Stimulated activated naive B cell treated with anti-CD40 and anti-IgM and Interleukin-4, amounts not matched to agents 10 μg/mL and 1 μg/mL and 100 μg/mL, for 72 hours (primary cell): ENCODE measurements around the gene ABCA12.
A peak's percentile ranks its signal among the peaks of the same experiment; 100 is the strongest.

ENCODE experiments used
- ATAC-seq, 2 donors: fragments of 150-1000 bp; cut with Tn5 transposase; replicated peaks; 2 replicates each; pipeline ENCODE4 v1.10.0; 2021; ENCODE audit warnings: moderate library complexity in 1 of 2
- DNase-seq: peaks from one replicate; pipeline ENCODE4 v3.0.0; 2021
- H3K27ac Mint-ChIP-seq: one replicate; pipeline ENCODE4 v1.8.0; 2022; ENCODE audit warnings: mild to moderate bottlenecking, mixed read lengths
- H3K27me3 Mint-ChIP-seq, 2 donors: one replicate each; pipeline ENCODE4 v1.8.0; 2022; ENCODE audit warnings: mixed read lengths in 2 of 2
- H3K36me3 Mint-ChIP-seq, 2 donors: one replicate each; pipeline ENCODE4 v1.8.0; 2022; ENCODE audit warnings: mixed read lengths in 2 of 2, mild to moderate bottlenecking in 1 of 2
- H3K4me1 Mint-ChIP-seq, 2 donors: one replicate each; pipeline ENCODE4 v1.8.0; 2022; ENCODE audit warnings: mixed read lengths in 2 of 2, mild to moderate bottlenecking in 1 of 2
- H3K4me3 Mint-ChIP-seq, 2 donors: one replicate each; pipeline ENCODE4 v1.8.0; 2022; ENCODE audit warnings: mild to moderate bottlenecking in 2 of 2, mixed read lengths in 2 of 2, moderate library complexity in 1 of 2
- H3K9me3 Mint-ChIP-seq, 2 donors: one replicate each; pipeline ENCODE4 v1.8.0; 2022; ENCODE audit warnings: mixed read lengths in 2 of 2, mild to moderate bottlenecking in 1 of 2

Gene ABCA12

DNA sequence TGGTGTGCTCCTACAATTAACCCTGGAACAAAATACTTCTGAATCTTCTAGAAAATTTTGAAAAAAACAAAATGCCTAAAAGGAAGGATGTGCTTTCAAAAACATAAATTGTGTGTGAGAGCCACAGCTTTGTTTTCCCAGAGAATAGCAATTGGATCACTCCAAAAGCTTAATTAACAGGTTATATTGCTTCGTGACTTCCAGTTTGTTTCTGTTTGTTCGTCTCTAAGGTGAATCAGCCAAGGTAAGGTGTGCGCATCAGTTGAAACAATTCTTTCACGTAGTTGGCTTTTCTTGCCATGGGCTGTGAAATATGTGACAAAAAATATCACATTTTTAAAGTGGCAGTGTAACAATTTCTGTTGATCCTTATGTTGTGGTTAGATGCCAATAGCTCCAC, 238.7 kb downstream of the ABCA12 start:
- no peaks in the 10 kb centered on the region for H3K36me3 Mint-ChIP-seq
- no peak overlapping the region for H3K27ac Mint-ChIP-seq
- H3K4me3 Mint-ChIP-seq = no peak overlapping the region
- no peaks in the 10 kb centered on the region for H3K27me3 Mint-ChIP-seq
- ATAC-seq (no peak), DNase-seq (no peak)
- no peaks in the 10 kb centered on the region for H3K4me1 Mint-ChIP-seq
- no peaks in the 10 kb centered on the region for H3K9me3 Mint-ChIP-seq

DNA sequence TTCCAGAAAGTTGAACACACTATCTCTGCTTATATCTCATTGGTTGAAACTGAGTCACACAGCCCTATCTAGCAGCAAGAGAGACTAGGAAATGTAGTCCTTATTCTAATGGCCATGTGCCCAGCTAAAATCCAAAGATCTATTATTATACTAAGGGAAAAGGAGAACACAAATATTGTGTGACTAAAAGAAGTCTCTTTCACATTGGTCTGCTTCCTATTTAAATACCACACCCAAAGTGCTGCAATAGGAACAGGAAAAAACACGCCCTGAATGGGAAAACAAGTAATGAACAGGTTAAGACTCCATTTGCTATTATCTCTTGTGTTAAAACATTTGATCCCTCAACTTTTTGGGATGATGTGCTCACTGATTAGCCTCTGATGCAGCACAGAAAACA, 242.2 kb downstream of the ABCA12 start:
- H3K27me3 Mint-ChIP-seq = no peaks in the 10 kb centered on the region
- ATAC-seq = no peak

DNA sequence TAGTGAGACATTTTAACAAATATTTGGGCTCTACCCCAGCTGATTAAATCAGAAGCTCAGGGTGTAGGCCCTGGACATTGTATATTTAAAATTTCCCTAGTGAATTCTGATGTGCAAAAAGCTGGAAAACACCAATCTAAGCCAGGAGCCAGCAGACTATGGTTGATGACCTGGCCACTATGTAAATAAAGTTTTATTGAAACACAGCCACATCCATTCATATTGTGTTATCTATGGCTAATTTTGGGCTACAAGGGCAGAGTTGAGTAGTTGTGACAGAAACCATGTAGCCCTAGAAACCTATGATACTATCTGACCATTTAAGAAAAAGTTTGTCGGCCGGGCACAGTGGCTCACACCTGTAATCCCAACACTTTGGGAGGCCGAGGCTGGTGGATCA, 243.0 kb downstream of the ABCA12 start:
- Mint-ChIP-seq H3K27ac (no peak overlapping the region), H3K27me3 (no peaks in the 10 kb centered on the region), H3K4me3 (no peak overlapping the region), H3K9me3 (no peaks in the 10 kb centered on the region), H3K36me3 (no peaks in the 10 kb centered on the region), H3K4me1 (no peaks in the 10 kb centered on the region)
- DNase-seq = no peak
- ATAC-seq = no peak

More for the DNA sequence above, 242.2 kb downstream of the ABCA12 start:
- Mint-ChIP-seq H3K4me1 (no peaks in the 10 kb centered on the region), H3K27ac (no peak overlapping the region), H3K36me3 (no peaks in the 10 kb centered on the region), H3K4me3 (no peak overlapping the region), H3K9me3 (no peaks in the 10 kb centered on the region)
- no peak for DNase-seq

DNA sequence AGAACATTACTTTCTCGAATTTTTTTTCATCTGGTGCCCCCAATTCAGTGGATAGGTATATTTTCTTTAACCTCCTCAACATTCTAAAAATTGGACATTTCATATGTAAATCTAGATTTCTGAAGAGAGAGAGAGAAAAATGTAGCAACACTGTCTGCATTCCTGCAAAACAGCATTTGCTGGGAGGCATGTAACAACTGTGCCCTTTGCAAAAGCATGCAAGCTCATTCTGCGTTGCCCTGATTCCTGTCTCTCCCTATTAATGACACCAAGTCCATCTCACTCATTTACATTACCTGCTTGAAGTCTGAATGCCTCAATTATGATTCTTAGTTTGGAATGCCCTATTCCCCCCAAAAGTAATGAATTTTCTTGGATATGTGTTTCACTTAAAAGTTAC, 249.1 kb downstream of the ABCA12 start:
- no peaks in the 10 kb centered on the region for H3K27me3 Mint-ChIP-seq
- no peaks in the 10 kb centered on the region for H3K36me3 Mint-ChIP-seq
- H3K27ac Mint-ChIP-seq = no peak overlapping the region
- H3K9me3 Mint-ChIP-seq = no peaks in the 10 kb centered on the region
- DNase-seq = no peak
- no peak for ATAC-seq
- no peak overlapping the region for H3K4me3 Mint-ChIP-seq
- no peaks in the 10 kb centered on the region for H3K4me1 Mint-ChIP-seq

DNA sequence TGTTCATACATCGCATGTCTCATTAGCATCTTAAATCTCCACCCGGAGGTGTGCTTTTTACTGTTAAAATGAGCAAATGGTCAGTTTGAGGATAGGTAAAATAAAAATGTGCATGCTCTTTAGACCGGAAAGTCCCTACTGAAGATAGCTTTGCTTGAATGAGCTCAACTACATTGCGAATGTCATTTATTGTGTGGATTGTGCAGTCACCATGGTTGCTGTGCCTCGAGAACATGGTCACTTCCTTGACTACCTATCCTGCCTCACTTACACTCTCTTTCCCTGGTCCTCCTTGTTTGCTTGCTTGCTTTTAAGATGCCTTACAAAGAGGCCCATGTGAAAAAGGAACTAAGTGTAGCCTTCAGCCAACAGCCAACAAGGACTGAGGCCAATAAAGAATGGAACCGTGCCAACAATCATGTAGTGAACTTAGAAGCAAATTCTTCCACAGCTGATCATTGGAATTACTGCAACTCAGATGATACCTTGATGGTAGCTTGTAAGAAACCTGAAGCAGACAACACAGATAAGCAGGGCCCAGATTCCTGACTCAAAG, 256.7 kb downstream of the ABCA12 start:
- no peak overlapping the region for H3K4me3 Mint-ChIP-seq
- H3K9me3 Mint-ChIP-seq = no peaks in the 10 kb centered on the region

More for the DNA sequence above, 256.7 kb downstream of the ABCA12 start:
- Mint-ChIP-seq H3K4me1 (peaks cover 0 to 2% of the 10 kb centered on the region in 2 donors), H3K27ac (no peak overlapping the region), H3K27me3 (no peaks in the 10 kb centered on the region), H3K36me3 (peaks cover 0 to 3% of the 10 kb centered on the region in 2 donors)
- peak; percentile 16 to 51 for ATAC-seq
- DNase-seq = no peak
